ENCODE results near the gene BRMS1L. TPM values are rescaled to one million over a fixed set of nuclear protein-coding genes. Genes with fewer than 3 reads are reported as not detected.

The BRMS1L gene
- total and polyA plus RNA-seq, 2 experiments from 2014 or later, result 6.6 to 9.5 TPM

DNA sequence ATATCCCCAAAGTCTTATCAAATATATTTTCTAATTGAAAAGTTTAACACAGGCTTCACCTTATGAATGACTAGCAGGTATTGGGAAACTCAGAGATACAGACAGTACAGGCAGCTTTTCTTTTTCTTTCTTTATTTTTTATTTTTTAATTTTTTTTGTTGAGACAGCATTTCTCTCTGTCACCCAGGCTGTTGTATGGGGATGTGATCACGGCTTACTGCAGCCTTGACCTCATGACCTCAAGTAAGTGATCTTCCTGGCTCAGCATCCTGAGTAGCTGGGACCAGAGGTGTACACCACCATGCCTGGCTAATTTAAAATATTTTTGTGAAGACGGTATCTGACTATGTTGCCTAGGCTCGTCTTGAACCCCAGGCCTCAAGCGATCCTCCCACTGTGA, 85.0 kb downstream of the BRMS1L start:
- 38 to 41% methylated on average over 4 of the region's 4 CpGs for WGBS, 2 experiments (ENCODE audit: low coverage in 1 of 2, low lambda C conversion rate in 2 of 2, missing lambda C conversion rate in 2 of 2)
- Histone ChIP-seq H3K4me2 (ENCODE audit: unreplicated experiment) (no peak overlapping the region), H3K9me3 (ENCODE audit: low read depth) (no peaks in the 10 kb centered on the region), H3K27me3 (replicated peaks; ENCODE audit: insufficient read depth) (no peaks in the 10 kb centered on the region), H3K36me3 (ENCODE audit: low read depth) (no peaks in the 10 kb centered on the region), H2AFZ (no peak overlapping the region), H4K20me1 (ENCODE audit: insufficient read depth) (no peaks in the 10 kb centered on the region), H3K4me3 (no peak overlapping the region), H3K27ac (no peak overlapping the region), H3K4me1 (ENCODE audit: insufficient read depth) (no peaks in the 10 kb centered on the region), H3K79me2 (ENCODE audit: insufficient read depth) (no peaks in the 10 kb centered on the region), H3K9me2 (ENCODE audit: insufficient read depth) (no peaks in the 10 kb centered on the region), H3F3A (ENCODE audit: insufficient read depth) (no peaks in the 10 kb centered on the region), H3K9ac (no peak overlapping the region)
- in situ Hi-C loops (cut with MboI), result no loop called here
- no peak for DNase-seq
- TF ChIP-seq EZH2 (IDR thresholded peaks at IDR 0.05; ENCODE audit: insufficient read depth, poor library complexity, severe bottlenecking) (no peak), EZH2phosphoT487 (IDR thresholded peaks at IDR 0.05; ENCODE audit: insufficient read depth, low read depth) (no peak)

DNA sequence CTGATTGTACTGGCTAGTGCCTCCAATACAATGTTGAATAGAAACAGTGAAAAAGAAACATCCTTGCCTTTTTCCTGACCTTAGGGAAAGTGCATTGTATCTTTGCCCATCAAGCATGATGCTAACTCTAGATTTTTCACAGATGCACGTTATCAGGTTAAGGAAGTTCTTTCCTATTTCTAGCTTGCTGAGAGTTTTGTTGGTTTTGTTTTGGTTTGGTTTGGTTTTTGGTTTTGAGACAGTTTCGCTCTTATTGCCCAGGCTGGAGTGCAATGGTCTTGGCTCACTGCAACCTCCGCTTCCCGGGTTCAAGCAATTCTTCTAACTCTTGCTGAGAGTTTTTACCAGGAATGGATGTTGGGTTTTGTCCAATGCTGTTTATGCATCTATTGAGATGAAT, 89.0 kb downstream of the BRMS1L start:
- no peaks in the 10 kb centered on the region for H4K20me1 ChIP-seq (ENCODE audit: insufficient read depth)
- H3K79me2 ChIP-seq (ENCODE audit: insufficient read depth), result no peaks in the 10 kb centered on the region
- in situ Hi-C loops (cut with MboI), result no loop called here
- no peaks in the 10 kb centered on the region for H3K9me3 ChIP-seq (ENCODE audit: low read depth)
- 51 to 55% methylated on average over 4 of the region's 4 CpGs for WGBS, 2 experiments (ENCODE audit: low coverage in 1 of 2, low lambda C conversion rate in 2 of 2, missing lambda C conversion rate in 2 of 2)
- no peak for TF ChIP-seq EZH2phosphoT487 (IDR thresholded peaks at IDR 0.05; ENCODE audit: insufficient read depth, low read depth)
- no peak for TF ChIP-seq EZH2 (IDR thresholded peaks at IDR 0.05; ENCODE audit: insufficient read depth, poor library complexity, severe bottlenecking)
- DNase-seq, result no peak
- no peak overlapping the region for H3K4me3 ChIP-seq
- H3K4me2 ChIP-seq (ENCODE audit: unreplicated experiment), result no peak overlapping the region
- H3K9me2 ChIP-seq (ENCODE audit: insufficient read depth), result no peaks in the 10 kb centered on the region
- no peaks in the 10 kb centered on the region for H3F3A ChIP-seq (ENCODE audit: insufficient read depth)
- H3K27me3 ChIP-seq (replicated peaks; ENCODE audit: insufficient read depth), result no peaks in the 10 kb centered on the region
- H3K9ac ChIP-seq, result no peak overlapping the region
- no peak overlapping the region for H2AFZ ChIP-seq
- no peak overlapping the region for H3K27ac ChIP-seq
- no peaks in the 10 kb centered on the region for H3K4me1 ChIP-seq (ENCODE audit: insufficient read depth)
- H3K36me3 ChIP-seq (ENCODE audit: low read depth), result no peaks in the 10 kb centered on the region

DNA sequence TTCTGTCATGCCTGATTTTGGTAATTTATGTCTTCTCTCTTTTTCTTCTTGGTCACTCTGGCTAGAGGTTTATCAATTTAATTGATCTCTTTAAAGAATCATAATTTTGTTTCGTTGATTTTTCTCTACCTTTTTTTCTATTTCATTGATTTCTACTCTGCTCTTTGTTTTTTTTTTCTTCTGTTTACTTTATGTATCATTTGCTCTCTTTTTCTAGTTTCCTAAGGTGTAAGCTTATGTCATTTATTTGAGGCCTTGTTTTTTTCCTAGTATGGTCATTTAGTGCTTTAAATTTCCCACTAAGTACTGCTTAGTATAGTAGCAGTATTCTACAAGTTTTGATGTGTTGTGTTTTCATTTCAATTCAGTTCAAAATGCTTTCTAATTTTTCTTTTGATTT, 89.6 kb downstream of the BRMS1L start:
- H2AFZ ChIP-seq, result no peak overlapping the region
- no peak for TF ChIP-seq EZH2phosphoT487 (IDR thresholded peaks at IDR 0.05; ENCODE audit: insufficient read depth, low read depth)
- H3K27me3 ChIP-seq (replicated peaks; ENCODE audit: insufficient read depth), result no peaks in the 10 kb centered on the region
- H3K4me1 ChIP-seq (ENCODE audit: insufficient read depth), result no peaks in the 10 kb centered on the region
- in situ Hi-C loops (cut with MboI), result no loop called here
- 6 to 7% methylated on average over 1 of the region's 1 CpG for WGBS, 2 experiments (ENCODE audit: low coverage in 1 of 2, low lambda C conversion rate in 2 of 2, missing lambda C conversion rate in 2 of 2)
- H3K27ac ChIP-seq, result no peak overlapping the region
- H3K9me3 ChIP-seq (ENCODE audit: low read depth), result no peaks in the 10 kb centered on the region
- H3K9ac ChIP-seq, result no peak overlapping the region
- H3K36me3 ChIP-seq (ENCODE audit: low read depth), result no peaks in the 10 kb centered on the region
- H3K4me2 ChIP-seq (ENCODE audit: unreplicated experiment), result no peak overlapping the region
- H3K4me3 ChIP-seq, result no peak overlapping the region
- no peaks in the 10 kb centered on the region for H3K9me2 ChIP-seq (ENCODE audit: insufficient read depth)
- no peak for DNase-seq
- no peaks in the 10 kb centered on the region for H4K20me1 ChIP-seq (ENCODE audit: insufficient read depth)
- no peaks in the 10 kb centered on the region for H3F3A ChIP-seq (ENCODE audit: insufficient read depth)
- H3K79me2 ChIP-seq (ENCODE audit: insufficient read depth), result no peaks in the 10 kb centered on the region

Other genes starting within 250 kb of the BRMS1L start
- 15.3 and 22.2 TPM in 2 replicates for gene RALGAPA1, start 17.0 kb upstream of the BRMS1L start, total RNA-seq (2014; rRNA removed; shearing (Covaris generic))
- gene RALGAPA1, start 17.0 kb upstream of the BRMS1L start, polyA plus RNA-seq (2016; fragmentation: Nextera tagmentation; extraction: Ambion mirVana), result 7.5 and 9.5 TPM in 2 replicates

All from GM23248 (cell line).